ENCODE results near the gene ACAP3.
A peak's percentile ranks its signal among the peaks of the same experiment; 100 is the strongest.

ACAP3 gene

GRCh38 chr1:1314237-1314586 lies 6.5 kb upstream of the ACAP3 start:
- DNase-seq, result no peak

- no peak for DNase-seq
Observed at GRCh38 chr1:1313500-1314236, 5.9 kb upstream of the ACAP3 start.

DNA sequence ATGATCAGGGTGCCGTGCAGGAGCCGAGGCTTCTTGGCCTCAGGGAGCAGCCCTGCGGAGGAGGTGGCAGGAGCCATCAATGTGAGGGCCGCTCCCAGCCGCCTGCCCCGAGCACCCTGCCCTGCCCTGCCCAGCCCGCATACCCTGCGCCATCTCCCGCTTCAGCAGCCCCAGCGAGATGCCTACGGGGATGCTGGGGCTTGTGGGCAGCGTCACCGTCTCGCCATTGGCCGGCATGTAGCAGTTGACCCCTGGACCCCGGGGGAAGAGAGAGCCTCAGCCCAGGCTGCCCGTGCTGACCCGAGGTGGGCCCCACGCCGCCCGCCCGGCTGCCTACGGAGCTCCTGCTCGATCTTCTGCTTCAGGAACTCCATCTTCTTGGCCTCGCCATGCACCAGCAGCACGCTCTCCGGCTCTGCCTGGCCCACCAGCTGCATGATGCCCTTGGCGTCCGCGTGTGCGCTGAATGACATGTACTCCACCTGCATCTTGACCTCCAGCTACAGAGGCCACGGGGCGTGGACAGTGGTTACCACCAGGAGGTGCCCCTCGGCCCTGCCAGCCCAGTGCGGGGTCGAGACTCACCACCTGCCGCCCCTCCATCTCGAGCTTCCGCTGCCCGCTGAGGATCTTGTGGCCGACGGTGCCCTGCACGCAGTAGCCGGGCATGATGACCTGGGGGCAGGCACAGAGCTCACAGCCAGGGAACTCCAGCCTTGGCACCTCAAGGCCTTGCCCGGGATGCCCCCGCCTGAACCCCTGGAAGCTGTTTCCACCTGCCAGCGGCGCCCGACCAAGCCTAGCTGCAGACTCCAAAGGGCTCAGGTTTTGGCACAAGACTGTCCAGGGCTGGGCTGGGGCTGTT lies 5.0 kb upstream of the ACAP3 start:
- DNase-seq, result no peak

DNA sequence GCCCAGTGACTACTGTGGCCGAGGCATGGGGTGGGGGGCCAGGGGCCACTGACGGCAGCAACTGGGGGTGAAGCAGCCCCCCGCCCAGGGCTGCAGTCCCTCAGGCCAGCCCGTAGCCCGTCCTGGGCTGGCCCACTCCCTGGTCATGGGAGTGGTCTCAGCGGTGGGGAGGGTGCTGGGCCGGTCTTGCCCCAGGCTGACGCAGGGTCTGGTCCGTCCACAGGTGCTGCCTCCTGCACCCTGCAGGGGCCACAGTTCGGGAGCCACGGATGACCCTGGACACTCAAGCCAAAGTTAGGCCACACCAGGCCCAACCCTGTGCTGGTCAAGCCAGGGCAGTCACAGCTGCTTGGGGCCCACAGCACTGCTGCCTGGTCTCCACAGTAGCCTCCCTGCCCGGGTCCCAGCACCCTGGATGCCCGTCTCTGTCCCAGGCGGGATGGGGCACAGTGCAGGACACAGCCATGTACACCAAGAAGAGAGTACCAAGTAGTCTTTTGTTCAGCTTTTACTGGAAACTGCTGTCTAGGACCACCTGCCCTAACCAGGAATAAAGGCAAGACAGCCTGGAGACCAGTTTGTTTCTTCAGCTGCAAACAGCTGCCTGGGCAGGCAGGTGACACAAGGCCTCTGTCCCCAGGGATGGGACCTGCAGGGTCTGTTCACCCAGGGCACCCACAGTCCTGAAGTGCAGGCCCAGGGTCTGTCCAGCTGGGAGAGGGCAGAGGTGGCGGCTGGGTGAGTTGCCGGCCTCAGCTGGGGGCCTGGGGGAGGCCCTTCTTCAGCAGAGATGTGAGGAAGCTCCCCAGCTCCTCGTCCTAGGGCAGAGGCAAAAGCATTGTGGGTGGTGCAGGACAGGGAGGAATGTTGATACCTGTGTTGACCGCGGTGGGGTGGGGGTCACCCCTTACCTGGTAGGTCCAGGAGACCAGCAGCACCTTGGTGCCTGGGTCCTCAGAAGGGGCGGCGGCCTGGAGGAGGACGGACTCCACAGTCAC lies 3.7 kb upstream of the ACAP3 start:
- no peak for DNase-seq

GRCh38 chr1:1310476-1311053 lies 2.8 kb upstream of the ACAP3 start:
- DNase-seq, result no peak

DNA sequence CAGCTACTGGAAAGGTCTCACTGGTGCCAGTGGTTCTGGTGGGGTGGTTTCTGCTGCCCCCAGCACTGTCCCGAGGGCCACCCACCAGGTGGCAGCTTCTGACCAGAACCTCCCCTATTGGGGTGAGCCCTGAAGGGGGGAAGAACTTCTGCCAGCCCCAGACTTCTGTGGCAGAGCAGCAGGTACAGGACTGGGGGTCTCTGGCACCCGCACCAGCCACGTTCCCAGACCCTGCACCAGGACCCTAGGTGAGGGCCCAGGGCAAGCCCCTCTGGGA lies 2.3 kb upstream of the ACAP3 start:
- no peak for DNase-seq

DNA sequence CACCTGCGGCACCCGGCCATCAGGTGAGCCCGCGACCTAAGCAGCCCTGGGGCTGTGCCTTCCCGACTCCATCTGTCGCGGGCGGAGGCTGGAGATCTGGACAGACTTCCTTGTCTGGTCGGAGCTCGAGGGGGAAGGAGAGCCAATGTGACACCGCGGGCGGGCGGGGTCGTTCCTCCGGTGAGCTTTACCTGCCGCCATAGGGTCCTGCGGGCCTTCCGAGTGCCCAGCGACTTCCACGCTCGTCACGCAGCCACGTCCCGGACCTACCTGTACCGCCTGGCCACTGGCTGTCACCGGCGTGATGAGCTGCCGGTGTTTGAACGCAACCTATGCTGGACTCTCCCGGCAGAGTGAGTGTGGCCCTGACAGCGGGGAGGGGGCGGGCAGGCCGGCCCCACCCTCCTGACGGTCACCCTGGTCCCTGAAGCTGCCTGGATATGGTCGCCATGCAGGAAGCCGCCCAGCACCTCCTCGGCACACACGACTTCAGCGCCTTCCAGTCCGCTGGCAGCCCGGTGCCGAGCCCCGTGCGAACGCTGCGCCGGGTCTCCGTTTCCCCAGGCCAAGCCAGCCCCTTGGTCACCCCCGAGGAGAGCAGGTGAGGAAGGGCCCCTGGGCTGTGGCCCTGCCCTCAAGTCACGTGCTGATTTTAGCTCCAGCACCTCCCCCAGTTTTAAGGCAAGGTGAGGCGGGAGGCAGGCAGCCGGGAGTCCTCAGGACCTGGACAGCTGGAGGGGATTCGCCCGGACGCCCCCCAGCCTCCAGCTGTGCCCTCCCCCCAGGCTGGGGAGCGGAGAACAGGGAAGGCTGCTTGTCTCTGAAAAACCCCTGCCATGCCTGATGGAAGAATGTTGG lies 1.8 kb upstream of the ACAP3 start:
- no peak for DNase-seq

DNA sequence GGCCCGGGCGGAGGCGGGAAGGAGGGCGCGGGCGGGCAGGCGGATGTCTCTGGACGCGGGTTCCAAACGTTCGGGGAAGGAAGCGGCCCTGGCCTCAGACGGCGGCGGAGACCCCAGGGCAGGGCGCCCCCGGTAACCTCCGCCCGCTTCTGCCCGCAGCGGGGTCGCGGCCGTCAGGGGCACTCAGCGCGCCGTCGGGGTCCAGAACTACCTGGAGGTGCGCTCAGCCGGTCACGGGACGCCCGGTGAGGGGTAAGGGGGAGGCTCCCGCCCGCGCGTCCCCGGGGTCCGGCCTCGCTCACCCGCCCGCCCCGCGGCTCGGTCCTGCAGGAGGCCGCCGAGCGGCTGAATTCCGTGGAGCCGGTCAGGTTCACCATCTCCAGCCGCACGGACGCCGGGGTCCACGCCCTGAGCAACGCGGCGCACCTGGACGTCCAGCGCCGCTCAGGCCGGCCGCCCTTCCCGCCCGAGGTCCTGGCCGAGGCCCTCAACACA lies 1.1 kb upstream of the ACAP3 start:
- no peak for DNase-seq

GRCh38 chr1:1307261-1307922 lies 338 bp downstream of the ACAP3 start:
- DNase-seq, result no peak

GRCh38 chr1:1306661-1307260 lies 969 bp downstream of the ACAP3 start:
- DNase-seq, result no peak

DNA sequence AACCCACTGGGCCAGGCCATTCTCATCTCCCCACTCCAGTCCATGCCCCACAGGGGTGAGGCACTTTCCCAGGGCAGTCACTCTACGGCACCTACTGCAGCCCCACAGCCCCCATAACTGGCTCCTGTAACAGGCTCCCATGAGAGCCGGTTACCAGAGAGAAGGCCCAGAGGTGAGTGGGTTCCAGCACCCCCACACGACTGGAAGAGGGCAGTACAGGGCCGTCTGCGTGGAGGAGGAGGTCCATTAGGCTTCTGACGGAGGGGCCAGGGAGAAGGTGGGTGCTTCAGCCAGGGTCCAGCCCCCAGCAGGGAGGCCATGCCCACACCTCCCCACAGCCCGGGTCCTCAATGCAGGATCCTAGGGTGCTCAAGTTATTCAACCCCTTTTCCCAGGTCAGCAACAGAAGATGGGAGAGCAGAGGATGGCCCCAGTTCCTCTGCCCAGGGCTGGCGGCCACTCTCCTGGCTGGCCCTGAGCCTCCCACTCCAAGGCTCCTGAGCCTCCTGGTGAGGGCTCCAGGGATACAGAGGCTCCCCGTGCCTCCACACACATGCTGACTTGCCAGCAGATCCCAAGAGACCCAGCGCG lies 1.6 kb downstream of the ACAP3 start:
- DNase-seq, result no peak

DNA sequence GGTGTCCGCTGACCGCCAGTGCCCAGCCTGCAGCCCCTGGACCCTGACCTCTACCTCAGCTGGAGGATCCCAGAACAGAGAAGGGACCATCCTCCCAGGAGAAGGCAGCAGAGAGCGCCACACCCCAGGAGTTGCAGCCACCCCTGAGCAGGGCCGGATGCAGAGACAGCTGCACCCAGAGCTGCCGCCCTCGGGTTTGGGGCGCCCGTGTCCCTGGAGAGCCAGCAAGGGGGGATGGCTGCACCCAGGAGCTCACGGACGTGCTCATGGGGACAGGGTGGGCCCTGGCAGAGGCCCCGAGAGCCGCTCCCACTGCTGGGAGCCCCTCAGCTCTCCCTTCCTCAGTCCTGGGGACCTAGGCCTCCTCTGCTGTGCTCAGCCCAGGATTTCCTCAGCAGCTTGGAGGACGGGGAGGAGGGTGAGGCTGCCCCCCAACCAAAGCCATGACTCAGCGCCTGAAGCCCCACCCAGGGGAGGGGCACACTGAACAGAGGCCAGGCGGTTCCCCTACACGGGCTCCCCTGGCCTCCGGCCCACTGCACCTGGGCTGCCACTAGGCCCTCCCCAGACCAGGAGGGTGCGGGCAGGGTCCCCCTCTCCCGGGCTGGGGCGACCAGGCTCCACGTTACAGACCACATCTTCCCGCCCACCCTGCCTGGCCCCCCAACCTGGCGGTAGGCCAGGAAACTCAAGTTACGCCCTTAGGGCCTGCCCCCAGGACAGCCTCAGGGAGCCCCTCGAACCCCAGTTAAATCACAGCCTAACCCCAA lies 2.2 kb downstream of the ACAP3 start:
- DNase-seq, result peak; percentile 67

DNA sequence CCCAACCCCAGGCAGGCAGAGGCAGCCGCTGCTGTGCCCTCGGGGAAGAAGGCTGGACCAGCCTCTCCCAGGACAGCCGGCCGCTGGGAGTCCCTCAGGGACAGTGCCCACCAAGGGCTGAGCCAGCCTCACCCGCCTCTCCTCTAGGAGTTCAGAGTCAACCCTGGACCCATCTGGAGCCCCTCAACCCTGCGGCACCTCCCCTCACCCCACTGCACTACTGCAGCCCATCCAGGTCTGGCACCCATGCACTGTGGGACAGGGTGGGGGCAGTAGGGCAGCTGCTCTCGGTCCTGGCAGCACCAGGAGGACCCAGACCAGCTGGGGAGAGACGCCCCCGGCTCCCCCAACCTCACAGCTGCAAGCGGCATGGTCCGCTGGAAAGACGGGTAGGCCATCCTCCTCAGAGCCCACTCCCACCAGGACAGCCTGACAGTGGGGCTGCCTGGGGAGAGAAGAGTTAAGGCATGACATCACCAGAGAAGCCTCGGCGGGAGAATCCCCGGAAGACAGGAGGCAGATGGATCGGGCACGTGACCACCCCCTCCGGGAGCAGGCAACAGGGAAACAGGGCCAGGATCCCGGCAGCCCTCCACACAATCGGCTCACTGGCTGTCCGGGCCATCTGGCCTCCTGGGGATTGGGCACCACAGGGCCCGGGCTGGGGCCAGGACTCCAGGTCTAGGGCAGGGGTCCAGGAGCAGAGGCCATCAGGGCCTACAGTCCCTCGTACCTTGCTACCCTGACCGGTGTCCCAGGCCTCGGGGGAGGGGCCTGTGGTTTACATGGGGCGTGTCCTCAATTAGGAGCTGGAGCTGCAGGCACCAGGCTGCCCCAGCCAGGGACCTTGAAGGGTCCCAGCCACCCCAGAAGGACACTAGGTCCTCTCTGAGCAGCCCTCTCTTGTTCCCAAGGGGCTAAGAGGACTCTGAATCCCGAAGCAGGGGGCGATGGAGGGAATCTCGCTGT lies 3.1 kb downstream of the ACAP3 start:
- DNase-seq, result no peak

GRCh38 chr1:1303736-1304135 lies 4.0 kb downstream of the ACAP3 start:
- DNase-seq, result no peak

DNA sequence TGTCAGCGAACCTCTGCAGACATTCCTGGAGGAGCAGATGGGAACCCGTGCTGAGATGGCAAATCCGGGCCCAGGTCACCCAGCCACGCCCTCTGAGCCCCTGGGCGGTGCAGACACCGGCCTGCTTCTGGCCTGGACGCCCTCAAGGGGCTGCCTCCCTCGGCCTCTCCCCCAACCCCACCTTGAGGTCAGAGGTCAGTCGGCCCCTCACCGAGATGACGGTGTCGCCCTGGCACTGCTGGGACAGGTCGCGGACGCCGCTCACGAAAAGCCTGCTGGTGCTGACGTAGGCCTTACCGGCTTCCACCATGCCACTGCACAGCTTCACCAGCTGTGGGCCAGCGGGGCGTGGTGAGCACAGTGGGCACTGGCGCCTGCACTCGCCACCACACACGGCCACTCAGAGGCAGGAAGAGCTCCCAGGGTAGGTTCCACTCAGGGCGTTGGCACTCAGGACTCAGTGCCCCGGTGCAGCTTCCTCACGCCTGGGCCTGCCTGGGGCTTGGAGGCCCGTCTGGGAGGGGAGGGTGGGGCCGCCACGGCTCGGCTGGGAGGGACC lies 4.7 kb downstream of the ACAP3 start:
- DNase-seq, result no peak

GRCh38 chr1:1302006-1302430 lies 5.7 kb downstream of the ACAP3 start:
- no peak for DNase-seq

DNA sequence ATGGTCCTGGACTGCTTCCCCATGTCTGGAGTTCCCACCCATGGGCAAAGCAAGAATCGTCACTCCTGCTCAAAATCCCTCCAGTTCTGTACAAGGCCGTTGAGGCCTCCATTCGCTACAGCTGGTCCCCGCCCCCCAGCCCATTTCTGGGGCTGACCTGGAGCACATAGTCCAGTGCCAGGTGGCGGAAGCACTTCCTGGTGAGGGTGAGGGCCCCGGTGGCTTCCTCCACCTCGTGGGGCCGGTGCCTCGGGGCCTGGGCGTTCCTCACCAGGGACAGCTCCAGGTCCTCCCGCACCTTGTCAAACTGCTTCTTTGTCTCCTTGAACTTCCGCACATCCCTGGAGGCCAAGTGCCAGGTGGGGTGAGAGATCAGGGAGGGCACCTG lies 7.4 kb downstream of the ACAP3 start:
- no peak for DNase-seq
